Activated naive CD8-positive, alpha-beta T cell treated with anti-CD3 and anti-CD28 coated beads for 36 hours (primary cell): ENCODE measurements around the gene APOC4. TPM values are rescaled to one million over a fixed set of nuclear protein-coding genes. Genes with fewer than 3 reads are reported as not detected.

ENCODE experiments used
- DNase-seq: peaks from one replicate; pipeline ENCODE4 v3.0.0; 2021
- H3K27ac Mint-ChIP-seq: one replicate; pipeline ENCODE4 v1.8.0; 2022; ENCODE audit warnings: mild to moderate bottlenecking, moderate library complexity, mixed read lengths
- H3K27me3 Mint-ChIP-seq: one replicate; pipeline ENCODE4 v1.8.0; 2022; ENCODE audit warnings: mild to moderate bottlenecking, mixed read lengths
- H3K36me3 Mint-ChIP-seq: one replicate; pipeline ENCODE4 v1.8.0; 2021; ENCODE audit warnings: mild to moderate bottlenecking, mixed read lengths
- H3K4me1 Mint-ChIP-seq: one replicate; pipeline ENCODE4 v1.8.0; 2021; ENCODE audit warnings: mixed read lengths
- H3K4me3 Mint-ChIP-seq: one replicate; pipeline ENCODE4 v1.8.0; 2022; ENCODE audit warnings: mild to moderate bottlenecking, moderate library complexity, mixed read lengths
- H3K9me3 Mint-ChIP-seq: one replicate; pipeline ENCODE4 v1.8.0; 2022; ENCODE audit warnings: mixed read lengths
- total RNA-seq, 2 experiments: library from RNA; stranded (reverse); gene quantifications; one replicate each; pipeline ENCODE4 v1.2.3, GENCODE V29; 2021

The APOC4 gene, protein sequence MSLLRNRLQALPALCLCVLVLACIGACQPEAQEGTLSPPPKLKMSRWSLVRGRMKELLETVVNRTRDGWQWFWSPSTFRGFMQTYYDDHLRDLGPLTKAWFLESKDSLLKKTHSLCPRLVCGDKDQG
- total RNA-seq = not detected

DNA sequence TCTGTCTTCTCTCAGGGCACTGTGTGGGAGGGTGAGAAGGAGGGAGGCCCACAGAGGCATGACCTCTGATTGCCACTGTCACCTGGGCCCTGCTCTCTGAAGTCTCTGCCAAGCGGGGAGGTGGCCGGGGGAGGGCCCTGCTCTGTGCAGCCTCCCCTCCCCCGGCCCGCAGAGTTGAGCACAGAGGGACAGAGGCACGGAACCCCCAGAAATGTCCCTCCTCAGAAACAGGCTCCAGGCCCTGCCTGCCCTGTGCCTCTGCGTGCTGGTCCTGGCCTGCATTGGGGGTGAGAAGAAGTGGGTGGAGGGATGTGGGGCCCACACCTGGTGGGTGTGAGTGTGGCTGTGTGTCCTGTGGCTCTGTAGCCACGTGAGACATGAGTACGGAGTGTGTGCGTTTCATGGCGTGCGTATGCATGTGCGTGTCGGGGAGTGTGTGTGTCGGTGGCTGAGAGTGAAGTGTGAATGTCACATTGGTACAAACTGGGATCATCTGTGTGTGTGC is at the start of gene APOC4:
Gene APOC4 (plus strand): TSS at position 171 of the 505 bp plus-strand sequence. CDS start 41 bp downstream, at position 212.
- H3K27me3 Mint-ChIP-seq = no peaks in the 10 kb centered on the region
- no peaks in the 10 kb centered on the region for H3K9me3 Mint-ChIP-seq
- no peak within 1 kb of the TSS for H3K4me3 Mint-ChIP-seq
- DNase-seq = no peak
- no peaks in the 10 kb centered on the region for H3K36me3 Mint-ChIP-seq
- no peak within 1 kb of the TSS for H3K27ac Mint-ChIP-seq
- peaks cover 2% of the 10 kb centered on the region for H3K4me1 Mint-ChIP-seq

DNA sequence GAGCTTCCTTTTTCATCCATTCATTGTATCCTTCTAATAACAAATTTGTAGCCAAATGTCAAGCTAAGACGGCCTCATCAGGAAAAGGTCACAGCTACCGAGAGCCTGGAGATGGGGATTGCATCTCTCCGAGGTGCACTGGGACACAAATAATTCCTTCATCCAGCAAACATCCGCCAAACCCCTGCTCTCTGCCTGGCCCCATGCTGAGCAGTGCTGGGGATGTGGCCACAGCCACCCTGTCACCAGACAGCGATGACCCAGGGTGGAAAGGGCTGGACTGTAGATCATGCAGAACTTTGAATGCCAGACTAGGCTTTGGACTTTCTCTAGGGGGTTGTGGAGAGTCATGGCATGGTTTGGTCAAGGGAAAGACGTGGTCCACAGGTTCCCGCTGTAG is 49.1 kb upstream of the APOC4 start:
- H3K27ac Mint-ChIP-seq = peak overlapping the region; percentile 23
- H3K9me3 Mint-ChIP-seq = peaks cover 2% of the 10 kb centered on the region
- peak overlapping the region; percentile 94 for H3K4me3 Mint-ChIP-seq
- H3K36me3 Mint-ChIP-seq = peaks cover 43% of the 10 kb centered on the region
- H3K4me1 Mint-ChIP-seq = peaks cover 22% of the 10 kb centered on the region
- H3K27me3 Mint-ChIP-seq = no peaks in the 10 kb centered on the region
- no peak for DNase-seq

DNA sequence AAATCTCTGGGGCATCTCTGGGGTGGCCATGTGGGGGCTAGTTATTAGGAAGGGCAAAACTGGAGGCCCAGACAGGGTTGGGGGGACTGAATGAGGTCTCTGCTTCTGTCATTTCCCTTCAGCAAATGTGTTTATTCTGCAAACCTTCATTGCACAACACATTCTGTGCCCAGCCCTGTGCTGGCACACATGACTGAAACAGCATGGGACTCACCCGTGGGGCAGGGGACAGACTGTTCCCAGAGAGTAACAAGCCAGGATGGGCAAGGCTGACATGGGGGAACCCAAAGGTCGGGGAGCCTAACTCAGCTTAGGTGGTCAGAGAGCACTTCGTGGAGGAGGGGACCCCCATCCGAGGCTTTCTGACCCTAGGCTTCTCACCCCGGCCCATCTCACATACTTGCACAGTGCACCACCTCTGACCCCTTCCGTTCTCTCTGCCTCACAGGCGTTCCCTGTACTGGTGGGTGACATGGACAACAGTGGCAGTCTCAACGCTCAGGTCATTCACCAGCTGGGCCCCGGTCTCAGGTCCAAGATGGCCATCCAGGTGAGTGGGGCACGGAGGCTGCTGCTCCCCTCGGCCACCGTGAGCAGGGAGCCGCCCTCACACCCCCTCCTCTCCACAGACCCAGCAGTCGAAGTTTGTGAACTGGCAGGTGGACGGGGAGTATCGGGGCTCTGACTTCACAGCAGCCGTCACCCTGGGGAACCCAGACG is 48.5 kb upstream of the APOC4 start:
- Mint-ChIP-seq H3K27me3 (no peaks in the 10 kb centered on the region), H3K4me1 (peaks cover 22% of the 10 kb centered on the region), H3K9me3 (peaks cover 2% of the 10 kb centered on the region), H3K4me3 (peak overlapping the region; percentile 94), H3K36me3 (peaks cover 47% of the 10 kb centered on the region), H3K27ac (no peak overlapping the region)
- DNase-seq = no peak

DNA sequence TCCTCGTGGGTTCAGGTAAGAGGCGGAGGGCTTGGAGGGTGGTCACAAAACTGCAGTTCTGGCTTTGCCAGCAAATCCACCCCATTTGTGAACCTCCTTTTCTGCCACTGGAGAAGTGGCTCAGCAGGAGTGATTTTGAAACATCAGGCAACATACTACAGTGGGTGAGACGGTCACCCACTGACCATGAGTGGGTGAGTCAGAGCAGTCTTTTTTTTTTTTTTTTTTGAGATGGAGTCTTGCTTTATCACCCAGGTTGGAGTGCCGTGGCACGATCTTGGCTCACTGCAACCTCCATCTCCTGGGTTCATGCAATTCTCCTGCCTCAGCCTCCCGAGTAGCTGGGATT is 48.0 kb upstream of the APOC4 start:
- Mint-ChIP-seq H3K4me3 (no peak overlapping the region), H3K36me3 (peaks cover 47% of the 10 kb centered on the region)

DNA sequence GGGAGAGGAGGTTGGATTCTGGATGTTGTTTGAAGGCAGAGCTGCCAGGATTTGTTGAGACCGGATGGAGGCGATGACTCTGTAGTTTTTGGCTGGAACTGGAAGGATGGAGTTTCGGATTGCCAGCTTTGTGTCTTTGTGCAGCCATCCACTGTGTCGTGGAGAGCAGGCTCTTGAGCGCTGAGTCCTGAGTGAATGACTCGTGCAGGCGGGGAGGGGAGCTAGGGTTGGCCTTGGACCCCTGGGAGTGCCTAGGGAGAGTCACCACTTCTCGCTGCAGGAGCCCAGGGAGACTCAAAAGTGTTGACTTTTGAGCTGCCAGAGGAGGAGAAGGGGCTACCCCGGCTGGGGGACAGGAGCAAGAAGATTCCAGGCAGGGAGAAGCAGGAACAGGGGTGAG is 47.1 kb upstream of the APOC4 start:
- Mint-ChIP-seq H3K4me1 (peaks cover 20% of the 10 kb centered on the region), H3K9me3 (no peaks in the 10 kb centered on the region), H3K27me3 (no peaks in the 10 kb centered on the region), H3K27ac (no peak overlapping the region), H3K4me3 (no peak overlapping the region), H3K36me3 (peaks cover 49% of the 10 kb centered on the region)
- DNase-seq = no peak

More for the DNA sequence above, 48.0 kb upstream of the APOC4 start:
- Mint-ChIP-seq H3K4me1 (peaks cover 21% of the 10 kb centered on the region), H3K27me3 (no peaks in the 10 kb centered on the region), H3K9me3 (peaks cover 2% of the 10 kb centered on the region), H3K27ac (no peak overlapping the region)
- DNase-seq = no peak

DNA sequence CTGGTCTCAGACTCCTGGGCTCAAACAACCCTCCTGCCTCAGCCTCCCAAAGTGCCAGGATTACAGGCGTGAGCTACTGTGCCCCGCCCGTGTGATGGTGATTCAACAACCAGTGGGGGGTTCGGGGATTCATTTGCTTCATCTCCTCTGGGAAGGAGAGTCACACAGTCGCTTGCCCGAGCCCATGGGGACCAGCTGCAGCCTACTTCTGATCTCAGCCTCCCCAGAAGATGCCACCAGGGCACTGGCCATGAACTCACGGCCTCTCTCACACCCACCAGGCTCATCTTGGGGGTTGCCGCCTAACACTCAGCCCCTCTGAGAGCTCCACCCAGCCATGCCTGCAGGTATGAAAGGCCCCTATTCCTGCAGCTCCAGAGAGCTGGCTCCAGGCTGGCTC is 44.2 kb upstream of the APOC4 start:
- peaks cover 43% of the 10 kb centered on the region for H3K36me3 Mint-ChIP-seq
- no peaks in the 10 kb centered on the region for H3K27me3 Mint-ChIP-seq
- no peak overlapping the region for H3K4me3 Mint-ChIP-seq
- DNase-seq = no peak
- no peak overlapping the region for H3K27ac Mint-ChIP-seq
- no peaks in the 10 kb centered on the region for H3K9me3 Mint-ChIP-seq
- peaks cover 11% of the 10 kb centered on the region for H3K4me1 Mint-ChIP-seq

DNA sequence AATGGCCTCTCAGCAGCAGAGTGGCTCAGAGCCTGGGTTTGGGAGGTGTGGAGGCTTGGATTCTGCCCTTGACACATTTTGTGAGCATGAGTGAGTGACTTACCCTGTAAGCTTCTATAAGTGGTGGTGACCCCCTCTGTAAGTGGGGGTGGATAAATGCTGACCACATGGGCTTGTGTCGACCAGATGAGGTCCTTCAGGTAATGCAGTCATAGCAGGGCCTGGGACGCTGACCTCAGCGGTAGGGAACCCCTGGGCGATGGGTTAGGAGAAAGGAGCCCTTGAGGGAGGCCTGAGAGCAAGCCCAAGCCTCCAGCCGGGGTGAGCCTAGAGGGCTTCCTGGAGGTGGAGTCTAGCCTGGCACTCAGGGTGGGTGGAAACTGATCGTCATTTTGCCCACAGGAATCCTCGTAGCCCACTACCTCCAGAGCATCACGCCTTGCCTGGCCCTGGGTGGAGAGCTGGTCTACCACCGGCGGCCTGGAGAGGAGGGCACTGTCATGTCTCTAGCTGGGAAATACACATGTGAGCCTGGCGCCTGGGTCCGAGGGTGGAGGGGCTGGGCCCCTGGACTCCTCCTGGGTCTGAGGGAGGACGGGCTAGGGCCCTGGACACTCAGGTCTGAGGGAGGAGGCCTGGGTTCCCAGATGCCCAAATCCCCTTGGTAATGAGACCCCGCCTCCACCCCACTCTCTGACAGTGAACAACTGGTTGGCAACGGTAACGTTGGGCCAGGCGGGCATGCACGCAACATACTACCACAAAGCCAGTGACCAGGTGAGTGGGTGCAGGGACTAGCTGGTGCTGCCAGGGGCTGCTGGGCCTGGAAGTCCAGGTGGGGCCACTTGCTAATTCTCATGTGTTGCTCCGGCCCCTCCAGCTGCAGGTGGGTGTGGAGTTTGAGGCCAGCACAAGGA is 41.5 kb upstream of the APOC4 start:
- peaks cover 9% of the 10 kb centered on the region for H3K27me3 Mint-ChIP-seq
- no peak overlapping the region for H3K27ac Mint-ChIP-seq
- DNase-seq = no peak
- H3K36me3 Mint-ChIP-seq = peaks cover 31% of the 10 kb centered on the region
- no peak overlapping the region for H3K4me3 Mint-ChIP-seq
- H3K9me3 Mint-ChIP-seq = no peaks in the 10 kb centered on the region
- H3K4me1 Mint-ChIP-seq = peaks cover 7% of the 10 kb centered on the region

DNA sequence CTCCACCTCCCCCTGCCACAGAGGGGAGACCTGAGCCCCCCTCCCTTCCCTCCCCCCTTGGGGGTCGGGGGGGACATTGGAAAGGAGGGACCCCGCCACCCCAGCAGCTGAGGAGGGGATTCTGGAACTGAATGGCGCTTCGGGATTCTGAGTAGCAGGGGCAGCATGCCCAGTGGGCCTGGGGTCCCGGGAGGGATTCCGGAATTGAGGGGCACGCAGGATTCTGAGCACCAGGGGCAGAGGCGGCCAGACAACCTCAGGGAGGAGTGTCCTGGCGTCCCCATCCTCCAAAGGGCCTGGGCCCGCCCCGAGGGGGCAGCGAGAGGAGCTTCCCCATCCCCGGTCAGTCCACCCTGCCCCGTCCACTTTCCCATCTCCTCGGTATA is 38.8 kb upstream of the APOC4 start:
- H3K27me3 Mint-ChIP-seq = peaks cover 34% of the 10 kb centered on the region
- no peak overlapping the region for H3K27ac Mint-ChIP-seq
- H3K4me1 Mint-ChIP-seq = peaks cover 12% of the 10 kb centered on the region
- DNase-seq = no peak
- no peak overlapping the region for H3K4me3 Mint-ChIP-seq
- H3K9me3 Mint-ChIP-seq = no peaks in the 10 kb centered on the region
- peaks cover 18% of the 10 kb centered on the region for H3K36me3 Mint-ChIP-seq

DNA sequence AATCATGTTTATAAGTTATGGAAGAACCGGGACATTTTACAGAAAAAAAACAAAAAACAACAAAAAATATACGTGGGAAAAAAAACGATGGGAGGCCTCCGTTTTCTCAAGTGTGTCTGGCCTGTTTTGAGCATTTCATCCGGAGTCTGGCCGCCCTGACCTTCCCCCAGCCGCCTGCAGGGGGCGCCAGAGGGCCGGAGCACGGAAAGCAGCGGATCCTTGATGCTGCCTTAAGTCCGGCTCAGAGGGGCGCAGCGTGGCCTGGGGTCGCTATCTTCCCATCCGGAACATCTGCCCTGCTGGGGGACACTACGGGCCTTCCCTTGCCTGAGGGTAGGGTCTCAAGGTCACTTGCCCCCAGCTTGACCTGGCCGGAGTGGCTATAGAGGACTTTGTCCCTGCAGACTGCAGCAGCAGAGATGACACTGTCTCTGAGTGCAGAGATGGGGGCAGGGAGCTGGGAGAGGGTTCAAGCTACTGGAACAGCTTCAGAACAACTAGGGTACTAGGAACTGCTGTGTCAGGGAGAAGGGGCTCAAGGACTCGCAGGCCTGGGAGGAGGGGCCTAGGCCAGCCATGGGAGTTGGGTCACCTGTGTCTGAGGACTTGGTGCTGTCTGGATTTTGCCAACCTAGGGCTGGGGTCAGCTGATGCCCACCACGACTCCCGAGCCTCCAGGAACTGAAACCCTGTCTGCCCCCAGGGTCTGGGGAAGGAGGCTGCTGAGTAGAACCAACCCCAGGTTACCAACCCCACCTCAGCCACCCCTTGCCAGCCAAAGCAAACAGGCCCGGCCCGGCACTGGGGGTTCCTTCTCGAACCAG is 38.2 kb upstream of the APOC4 start:
- Mint-ChIP-seq H3K9me3 (no peaks in the 10 kb centered on the region), H3K4me3 (no peak overlapping the region), H3K27ac (no peak overlapping the region), H3K36me3 (peaks cover 18% of the 10 kb centered on the region), H3K4me1 (peaks cover 12% of the 10 kb centered on the region), H3K27me3 (peaks cover 36% of the 10 kb centered on the region)
- DNase-seq = peak; percentile 76

DNA sequence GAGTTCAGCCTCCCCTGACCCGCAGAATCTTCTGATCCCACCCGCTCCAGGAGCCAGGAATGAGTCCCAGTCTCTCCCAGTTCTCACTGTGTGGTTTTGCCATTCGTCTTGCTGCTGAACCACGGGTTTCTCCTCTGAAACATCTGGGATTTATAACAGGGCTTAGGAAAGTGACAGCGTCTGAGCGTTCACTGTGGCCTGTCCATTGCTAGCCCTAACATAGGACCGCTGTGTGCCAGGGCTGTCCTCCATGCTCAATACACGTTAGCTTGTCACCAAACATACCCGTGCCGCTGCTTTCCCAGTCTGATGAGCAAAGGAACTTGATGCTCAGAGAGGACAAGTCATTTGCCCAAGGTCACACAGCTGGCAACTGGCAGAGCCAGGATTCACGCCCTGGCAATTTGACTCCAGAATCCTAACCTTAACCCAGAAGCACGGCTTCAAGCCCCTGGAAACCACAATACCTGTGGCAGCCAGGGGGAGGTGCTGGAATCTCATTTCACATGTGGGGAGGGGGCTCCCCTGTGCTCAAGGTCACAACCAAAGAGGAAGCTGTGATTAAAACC is 37.5 kb upstream of the APOC4 start:
- no peak overlapping the region for H3K27ac Mint-ChIP-seq
- no peaks in the 10 kb centered on the region for H3K9me3 Mint-ChIP-seq
- peaks cover 18% of the 10 kb centered on the region for H3K36me3 Mint-ChIP-seq
- peaks cover 40% of the 10 kb centered on the region for H3K27me3 Mint-ChIP-seq
- no peak overlapping the region for H3K4me3 Mint-ChIP-seq
- peaks cover 12% of the 10 kb centered on the region for H3K4me1 Mint-ChIP-seq
- DNase-seq = no peak

DNA sequence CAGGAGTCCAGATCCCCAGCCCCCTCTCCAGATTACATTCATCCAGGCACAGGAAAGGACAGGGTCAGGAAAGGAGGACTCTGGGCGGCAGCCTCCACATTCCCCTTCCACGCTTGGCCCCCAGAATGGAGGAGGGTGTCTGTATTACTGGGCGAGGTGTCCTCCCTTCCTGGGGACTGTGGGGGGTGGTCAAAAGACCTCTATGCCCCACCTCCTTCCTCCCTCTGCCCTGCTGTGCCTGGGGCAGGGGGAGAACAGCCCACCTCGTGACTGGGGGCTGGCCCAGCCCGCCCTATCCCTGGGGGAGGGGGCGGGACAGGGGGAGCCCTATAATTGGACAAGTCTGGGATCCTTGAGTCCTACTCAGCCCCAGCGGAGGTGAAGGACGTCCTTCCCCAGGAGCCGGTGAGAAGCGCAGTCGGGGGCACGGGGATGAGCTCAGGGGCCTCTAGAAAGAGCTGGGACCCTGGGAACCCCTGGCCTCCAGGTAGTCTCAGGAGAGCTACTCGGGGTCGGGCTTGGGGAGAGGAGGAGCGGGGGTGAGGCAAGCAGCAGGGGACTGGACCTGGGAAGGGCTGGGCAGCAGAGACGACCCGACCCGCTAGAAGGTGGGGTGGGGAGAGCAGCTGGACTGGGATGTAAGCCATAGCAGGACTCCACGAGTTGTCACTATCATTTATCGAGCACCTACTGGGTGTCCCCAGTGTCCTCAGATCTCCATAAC is 36.4 kb upstream of the APOC4 start, which contains the start of gene APOE:
Gene APOE (plus strand): TSS at position 360 of the 724 bp plus-strand sequence. CDS start 829 bp downstream, outside the sequence.
- H3K27ac Mint-ChIP-seq = no peak within 1 kb of the TSS
- H3K4me3 Mint-ChIP-seq = no peak within 1 kb of the TSS
- H3K27me3 Mint-ChIP-seq = peaks cover 46% of the 10 kb centered on the region

DNA sequence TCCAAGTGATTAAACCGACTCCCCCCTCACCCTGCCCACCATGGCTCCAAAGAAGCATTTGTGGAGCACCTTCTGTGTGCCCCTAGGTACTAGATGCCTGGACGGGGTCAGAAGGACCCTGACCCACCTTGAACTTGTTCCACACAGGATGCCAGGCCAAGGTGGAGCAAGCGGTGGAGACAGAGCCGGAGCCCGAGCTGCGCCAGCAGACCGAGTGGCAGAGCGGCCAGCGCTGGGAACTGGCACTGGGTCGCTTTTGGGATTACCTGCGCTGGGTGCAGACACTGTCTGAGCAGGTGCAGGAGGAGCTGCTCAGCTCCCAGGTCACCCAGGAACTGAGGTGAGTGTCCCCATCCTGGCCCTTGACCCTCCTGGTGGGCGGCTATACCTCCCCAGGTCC is 34.4 kb upstream of the APOC4 start:
- no peak for DNase-seq
- H3K4me1 Mint-ChIP-seq = peaks cover 12% of the 10 kb centered on the region
- H3K27ac Mint-ChIP-seq = no peak overlapping the region
- H3K4me3 Mint-ChIP-seq = no peak overlapping the region
- H3K27me3 Mint-ChIP-seq = peaks cover 65% of the 10 kb centered on the region
- no peaks in the 10 kb centered on the region for H3K9me3 Mint-ChIP-seq
- H3K36me3 Mint-ChIP-seq = peaks cover 7% of the 10 kb centered on the region

More for the DNA sequence above, 36.4 kb upstream of the APOC4 start, which contains the start of gene APOE:
- Mint-ChIP-seq H3K4me1 (peaks cover 12% of the 10 kb centered on the region), H3K9me3 (no peaks in the 10 kb centered on the region), H3K36me3 (peaks cover 14% of the 10 kb centered on the region)
- DNase-seq = no peak

DNA sequence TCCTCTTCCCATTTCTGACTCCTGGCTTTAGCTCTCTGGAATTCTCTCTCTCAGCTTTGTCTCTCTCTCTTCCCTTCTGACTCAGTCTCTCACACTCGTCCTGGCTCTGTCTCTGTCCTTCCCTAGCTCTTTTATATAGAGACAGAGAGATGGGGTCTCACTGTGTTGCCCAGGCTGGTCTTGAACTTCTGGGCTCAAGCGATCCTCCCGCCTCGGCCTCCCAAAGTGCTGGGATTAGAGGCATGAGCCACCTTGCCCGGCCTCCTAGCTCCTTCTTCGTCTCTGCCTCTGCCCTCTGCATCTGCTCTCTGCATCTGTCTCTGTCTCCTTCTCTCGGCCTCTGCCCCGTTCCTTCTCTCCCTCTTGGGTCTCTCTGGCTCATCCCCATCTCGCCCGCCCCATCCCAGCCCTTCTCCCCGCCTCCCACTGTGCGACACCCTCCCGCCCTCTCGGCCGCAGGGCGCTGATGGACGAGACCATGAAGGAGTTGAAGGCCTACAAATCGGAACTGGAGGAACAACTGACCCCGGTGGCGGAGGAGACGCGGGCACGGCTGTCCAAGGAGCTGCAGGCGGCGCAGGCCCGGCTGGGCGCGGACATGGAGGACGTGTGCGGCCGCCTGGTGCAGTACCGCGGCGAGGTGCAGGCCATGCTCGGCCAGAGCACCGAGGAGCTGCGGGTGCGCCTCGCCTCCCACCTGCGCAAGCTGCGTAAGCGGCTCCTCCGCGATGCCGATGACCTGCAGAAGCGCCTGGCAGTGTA is 33.8 kb upstream of the APOC4 start:
- H3K27me3 Mint-ChIP-seq = peaks cover 72% of the 10 kb centered on the region
- H3K9me3 Mint-ChIP-seq = no peaks in the 10 kb centered on the region
- no peak overlapping the region for H3K4me3 Mint-ChIP-seq
- H3K27ac Mint-ChIP-seq = no peak overlapping the region
- no peak for DNase-seq
- peaks cover 5% of the 10 kb centered on the region for H3K36me3 Mint-ChIP-seq
- peaks cover 10% of the 10 kb centered on the region for H3K4me1 Mint-ChIP-seq
